HG03025 (cell line): ENCODE data around the gene CSTF1.

Experiments
- ATAC-seq: cut with Tn5 transposase; IDR thresholded peaks from one replicate; pipeline ENCODE4 v1.9.1; 2021; ENCODE audit warnings: mild to moderate bottlenecking, moderate library complexity; ENCODE audit not compliant: unreplicated experiment, low FRiP score

The CSTF1 gene

DNA sequence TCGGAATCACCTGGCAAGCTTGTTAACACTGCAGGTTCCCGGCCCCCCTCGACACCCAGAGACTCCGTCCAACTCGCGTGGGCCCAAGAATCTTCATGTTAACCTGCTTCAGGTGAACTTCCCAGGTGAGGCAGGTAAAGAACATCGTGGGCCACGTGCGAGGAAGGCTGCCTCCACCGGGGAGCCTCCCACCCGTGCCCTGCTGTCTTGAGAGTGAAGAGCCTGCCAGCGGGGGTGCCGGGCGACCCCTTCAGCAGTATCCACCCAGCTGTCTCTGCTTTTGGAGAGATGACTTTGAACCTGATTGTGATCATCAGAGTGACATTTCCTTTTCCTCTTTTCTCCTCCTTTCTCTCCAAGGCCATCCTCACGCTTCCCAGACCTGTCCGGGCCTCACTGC is 53.1 kb downstream of the CSTF1 start:
- ATAC-seq: no peak

DNA sequence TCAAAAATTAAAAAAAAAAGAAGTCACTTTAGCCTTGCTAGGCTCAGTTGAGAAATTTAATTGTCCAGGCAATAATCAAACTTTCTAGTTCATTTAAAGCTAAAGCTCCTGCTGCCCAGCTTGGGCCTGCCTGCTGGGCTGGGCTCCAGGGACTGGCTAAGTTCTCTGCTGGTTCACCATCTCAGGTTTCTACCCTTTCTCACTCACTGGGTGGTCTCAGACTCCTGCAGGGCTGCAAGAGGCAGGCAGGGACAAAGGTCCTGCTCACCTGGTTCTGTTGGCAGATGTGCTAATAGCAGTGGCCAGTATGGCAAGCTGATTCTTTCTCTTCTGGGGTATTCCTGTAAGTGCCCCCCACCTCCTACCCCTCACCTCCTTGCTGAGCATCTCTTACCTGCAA is 54.8 kb downstream of the CSTF1 start:
- ATAC-seq: no peak

DNA sequence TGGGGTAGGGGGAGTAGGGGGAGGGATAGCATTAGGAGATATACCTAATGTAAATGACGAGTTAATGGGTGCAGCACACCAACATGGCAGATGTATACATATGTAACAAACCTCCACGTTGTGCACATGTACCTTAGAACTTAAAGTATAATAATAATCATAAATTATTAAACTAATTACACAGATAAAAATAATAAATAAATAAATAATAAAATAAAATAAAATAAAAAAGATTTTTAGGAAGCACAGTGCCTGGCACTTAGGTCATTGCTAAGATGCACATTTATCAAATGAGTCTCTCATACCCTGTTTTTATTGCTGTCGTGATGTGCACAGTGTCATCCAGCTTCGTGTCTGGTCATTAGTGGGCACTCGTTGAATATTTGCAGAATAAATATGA is 57.0 kb downstream of the CSTF1 start:
- no peak for ATAC-seq

DNA sequence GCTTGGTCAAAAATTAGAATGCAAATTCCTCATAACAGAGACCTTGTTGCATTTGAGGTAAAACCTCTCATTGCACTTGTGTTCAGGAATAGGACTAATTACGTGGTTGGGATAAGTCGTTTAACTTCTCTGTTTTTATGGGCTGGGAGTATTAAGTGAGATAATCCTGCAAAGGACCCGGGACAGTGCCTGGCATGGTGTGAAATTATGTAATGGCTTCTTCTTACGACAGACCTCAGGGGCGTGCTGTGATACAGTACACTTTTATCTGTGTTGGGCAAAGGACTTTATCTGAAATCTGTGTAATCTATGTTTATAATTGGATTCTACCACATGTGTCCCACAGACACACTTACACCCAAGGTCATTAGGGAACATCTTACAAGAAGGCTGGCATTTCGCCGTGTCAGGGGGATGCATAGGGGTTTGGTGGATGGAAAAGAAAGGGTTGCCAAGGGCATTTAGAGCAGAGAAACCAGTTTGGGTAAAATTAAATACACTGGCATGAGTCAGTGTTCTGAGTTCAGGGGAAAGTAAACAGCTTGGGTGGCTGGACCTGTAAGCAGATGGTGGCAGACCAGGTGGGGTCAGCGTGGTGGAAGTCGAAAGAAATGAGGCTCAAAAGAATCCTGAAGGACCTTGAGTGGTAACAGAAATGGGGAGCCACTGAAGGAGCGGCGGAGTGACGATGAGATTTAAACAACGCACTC is 58.8 kb downstream of the CSTF1 start:
- ATAC-seq: no peak

- peak; percentile 59 for ATAC-seq
Observed at GRCh38 chr20:56453352-56453751, 60.9 kb downstream of the CSTF1 start.

GRCh38 chr20:56454754-56455153 is 62.3 kb downstream of the CSTF1 start:
- ATAC-seq: peak; percentile 76
